ENCODE data around the gene KMT5C.

- TF ChIP-seq ZNF8 (CRISPR knock-in tag; IDR thresholded peaks at IDR 0.05) (no peak), PATZ1 (CRISPR knock-in tag; IDR thresholded peaks at IDR 0.05; ENCODE audit: borderline replicate concordance) (no peak), ZFP30 (CRISPR knock-in tag; IDR thresholded peaks at IDR 0.05) (no peak), CSRNP3 (CRISPR knock-in tag; IDR thresholded peaks at IDR 0.05) (no peak), POU6F1 (CRISPR knock-in tag; IDR thresholded peaks at IDR 0.05; ENCODE audit: borderline replicate concordance, low read depth) (no peak), ESRRG (CRISPR knock-in tag; IDR thresholded peaks at IDR 0.05) (no peak), ZC3H10 (CRISPR knock-in tag; IDR thresholded peaks at IDR 0.05) (no peak), OSR1 (CRISPR knock-in tag; IDR thresholded peaks at IDR 0.05) (no peak), ZFP3 (CRISPR knock-in tag; IDR thresholded peaks at IDR 0.05) (no peak), ISL1 (CRISPR knock-in tag; IDR thresholded peaks at IDR 0.05) (no peak), TOX (CRISPR knock-in tag; IDR thresholded peaks at IDR 0.05; ENCODE audit: borderline replicate concordance) (no peak), ZNF70 (CRISPR knock-in tag; IDR thresholded peaks at IDR 0.05) (no peak)
These were observed 2.2 kb downstream of the KMT5C start for GRCh38 chr19:55341595-55342531.

Data from SK-N-SH treated with all-trans-retinoic acid at 6 μM for 48 hours (cell line).